Naive thymus-derived CD4-positive, alpha-beta T cell (primary cell): ENCODE measurements around the gene BRCA1. TPM values are rescaled to one million over a fixed set of nuclear protein-coding genes. Genes with fewer than 3 reads are reported as not detected.

ENCODE experiments used
- ATAC-seq: fragments of 150-1000 bp; cut with Tn5 transposase; 2 replicates; pipeline ENCODE4 v1.10.0; 2021; ENCODE audit warnings: mild to moderate bottlenecking, moderate library complexity
- CTCF ChIA-PET: fragments of 350-600 bp; sonication (Branson Sonifier 250); formaldehyde crosslinking; loops from one replicate; lab custom pipeline; 2021; ENCODE audit warnings: antibody characterized with exemption; lab: Charles Lee
- POLR2A ChIA-PET: fragments of 350-600 bp; sonication (Branson Sonifier 250); formaldehyde crosslinking; loops from one replicate; lab custom pipeline; 2021; ENCODE audit warnings: antibody characterized with exemption, inconsistent platforms; lab: Charles Lee
- DNase-seq, 9 donors: peaks; one replicate each; pipeline versions ENCODE4 v3.0.0 to v3.0.0-alpha.2; 2020 to 2022; ENCODE audit warnings: mixed read lengths in 1 of 9
- H3K27ac ChIP-seq: one replicate; pipeline ENCODE4 v1.7.0; 2013; ENCODE audit warnings: mild to moderate bottlenecking, low read depth, low read length, moderate library complexity
- H3K27me3 ChIP-seq, 2 donors: one replicate each; pipeline ENCODE4 v1.7.0; 2013; ENCODE audit warnings: low read length in 2 of 2, mild to moderate bottlenecking in 2 of 2, moderate library complexity in 2 of 2; ENCODE audit not compliant: control insufficient read depth in 2 of 2, insufficient read depth in 2 of 2
- H3K36me3 ChIP-seq, 3 experiments: 1 replicate in 2 of 3; 2 replicates in 1 of 3; pipeline ENCODE4 v1.7.0; 2013; ENCODE audit warnings: low read length in 3 of 3, mild to moderate bottlenecking in 3 of 3, moderate library complexity in 1 of 3; ENCODE audit not compliant: insufficient read depth in 3 of 3, control insufficient read depth in 2 of 3
- H3K4me1 ChIP-seq, 2 donors: one replicate each; pipeline ENCODE4 v1.7.0; 2013; ENCODE audit warnings: low read length in 2 of 2, mild to moderate bottlenecking in 2 of 2, moderate library complexity in 1 of 2; ENCODE audit not compliant: control insufficient read depth in 2 of 2, insufficient read depth in 2 of 2
- H3K4me3 ChIP-seq: 2 replicates; pipeline ENCODE4 v1.7.0; 2013; ENCODE audit warnings: mild to moderate bottlenecking, low read length
- H3K9me3 ChIP-seq, 3 experiments: 1 replicate in 2 of 3; 2 replicates in 1 of 3; pipeline ENCODE4 v1.7.0; 2013; ENCODE audit warnings: low read length in 3 of 3; ENCODE audit not compliant: control insufficient read depth in 2 of 3
- H3K27ac Mint-ChIP-seq, 9 donors: one replicate each; pipeline ENCODE4 v1.8.0; 2020 to 2022; ENCODE audit warnings: mixed read lengths in 9 of 9, mild to moderate bottlenecking in 8 of 9, moderate library complexity in 5 of 9, inconsistent platforms in 2 of 9
- H3K27me3 Mint-ChIP-seq, 5 donors: one replicate each; pipeline ENCODE4 v1.8.0; 2021 to 2022; ENCODE audit warnings: mixed read lengths in 5 of 5, mild to moderate bottlenecking in 1 of 5
- H3K36me3 Mint-ChIP-seq, 5 donors: one replicate each; pipeline ENCODE4 v1.8.0; 2020 to 2022; ENCODE audit warnings: mixed read lengths in 5 of 5, mild to moderate bottlenecking in 3 of 5, inconsistent platforms in 1 of 5
- H3K4me1 Mint-ChIP-seq, 7 donors: one replicate each; pipeline ENCODE4 v1.8.0; 2020 to 2022; ENCODE audit warnings: mixed read lengths in 7 of 7, mild to moderate bottlenecking in 3 of 7, inconsistent platforms in 1 of 7
- H3K4me3 Mint-ChIP-seq, 10 donors: one replicate each; pipeline ENCODE4 v1.8.0; 2020 to 2022; ENCODE audit warnings: mild to moderate bottlenecking in 10 of 10, mixed read lengths in 10 of 10, moderate library complexity in 6 of 10, inconsistent platforms in 2 of 10
- H3K9me3 Mint-ChIP-seq, 11 donors: one replicate each; pipeline ENCODE4 v1.8.0; 2020 to 2022; ENCODE audit warnings: mixed read lengths in 11 of 11, mild to moderate bottlenecking in 4 of 11, inconsistent platforms in 1 of 11, moderate library complexity in 1 of 11
- intact Hi-C, 2 donors: fragments of 100-400 bp; cut with micrococcal nuclease; formaldehyde crosslinking; loops; one replicate each; pipeline ENCODE4 v1.15.1; 2023
- polyA plus RNA-seq, 2 donors: library from polyadenylated mRNA; unstranded; fragments of 300-500 nt; fragmentation: Illumina TruSeq; gene quantifications; one replicate each; pipeline ENCODE4 v1.2.3, GENCODE V29; 2021
- total RNA-seq, 6 experiments: library from RNA in 5 of 6; stranded (reverse) in 5 of 6; gene quantifications; 1 replicate in 5 of 6; 2 replicates in 1 of 6; pipeline ENCODE4 v1.2.3 and lab custom pipeline; 2021 to 2026

Gene BRCA1
- total and polyA plus RNA-seq, 7 experiments from 2014 or later: 1.1 to 54.1 (median 4.5) TPM

- Mint-ChIP-seq H3K27ac (peak overlapping the region; percentile 89 to 100 (median 99)), H3K4me1 (peaks cover 17 to 29% (median 24%) of the 10 kb centered on the region in 7 donors), H3K4me3 (peak overlapping the region; percentile 74 to 98 (median 95)), H3K27me3 (no peaks in the 10 kb centered on the region), H3K9me3 (no peaks in the 10 kb centered on the region), H3K36me3 (peaks cover 0 to 22% (median 17%) of the 10 kb centered on the region in 5 donors)
- peak overlapping the region; percentile 97 for H3K27ac ChIP-seq
- H3K4me3 ChIP-seq: peak overlapping the region; percentile 91
- no peaks in the 10 kb centered on the region for H3K27me3 ChIP-seq
- DNase-seq (no peak), ATAC-seq (no peak)
- intact Hi-C loops: loop anchor here (2.0 to 5.0 kb wide), 5 partner anchors 166 to 483 kb away; partner anchors contain the start of genes PSME3 (in 2 of the 2), DHX8 (in 1 of the 2), PSMC3IP (in 1 of the 2) and RETREG3 (in 1 of the 2)
- POLR2A ChIA-PET: interaction anchor here (0.5 to 3.4 kb wide), 22 partner anchors 8 to 1199 kb away, joined by 3 to 68 read pairs (median 9); partner anchors contain the start of genes BECN1, DHX8, DNAJC7 and IFI35
- H3K9me3 ChIP-seq: no peaks in the 10 kb centered on the region
- CTCF ChIA-PET: interaction anchor here (0.9 to 2.4 kb wide), 5 partner anchors 12 to 485 kb away, joined by 3 to 10 read pairs (median 6); partner anchors contain the start of genes DHX8 and TMEM106A
- H3K4me1 ChIP-seq: peaks cover 15 to 18% of the 10 kb centered on the region in 2 donors
- peaks cover 8 to 38% (median 10%) of the 10 kb centered on the region in 3 experiments for H3K36me3 ChIP-seq
These were observed 126.1 kb downstream of the BRCA1 start for GRCh38 chr17:42999003-42999525.

GRCh38 chr17:42997984-42998938 lies 126.9 kb downstream of the BRCA1 start, which contains the start of gene RPL27:
Gene RPL27 (plus strand): TSS chr17:42998419. CDS start chr17:42998751, 332 bp downstream.
- Histone ChIP-seq H3K4me1 (peaks cover 15 to 18% of the 10 kb centered on the region in 2 donors), H3K27me3 (no peaks in the 10 kb centered on the region), H3K27ac (peak within 1 kb of the TSS; percentile 97), H3K4me3 (peak within 1 kb of the TSS; percentile 91), H3K9me3 (no peaks in the 10 kb centered on the region), H3K36me3 (peaks cover 8 to 36% (median 9%) of the 10 kb centered on the region in 3 experiments)
- Mint-ChIP-seq H3K4me1 (peaks cover 16 to 29% (median 24%) of the 10 kb centered on the region in 7 donors), H3K36me3 (peaks cover 0 to 22% (median 13%) of the 10 kb centered on the region in 5 donors), H3K4me3 (peak within 1 kb of the TSS; percentile 74 to 98 (median 95)), H3K9me3 (no peaks in the 10 kb centered on the region), H3K27me3 (no peaks in the 10 kb centered on the region), H3K27ac (peak within 1 kb of the TSS; percentile 89 to 100 (median 99))
- CTCF ChIA-PET: interaction anchor here (0.8 to 2.4 kb wide), 12 partner anchors 9 to 486 kb away, joined by 3 to 10 read pairs (median 4); partner anchors contain the start of genes DHX8, IFI35 and TMEM106A
- ATAC-seq (peak; percentile 97), DNase-seq (peak; percentile 89 to 99 (median 98))
- intact Hi-C loops: loop anchor here (1.0 to 5.0 kb wide), 19 partner anchors 8 to 485 kb away; partner anchors contain the start of genes AARSD1 (in 2 of the 2), BRCA1 (in 2 of the 2), DHX8 (in 2 of the 2) and PSME3 (in 2 of the 2)
- POLR2A ChIA-PET: interaction anchor here (0.5 to 3.4 kb wide), 41 partner anchors 9 to 1200 kb away, joined by 3 to 68 read pairs (median 6); partner anchors contain the start of genes ARL4D, BECN1, DHX8 and DNAJC7

- H3K9me3 ChIP-seq: no peaks in the 10 kb centered on the region
- Mint-ChIP-seq H3K9me3 (no peaks in the 10 kb centered on the region), H3K4me3 (peak overlapping the region in 9 of 10 donors; percentile 74 to 98 (median 94)), H3K27ac (peak overlapping the region; percentile 9 to 100 (median 98)), H3K36me3 (peaks cover 0 to 27% (median 14%) of the 10 kb centered on the region in 5 donors), H3K4me1 (peaks cover 16 to 29% (median 24%) of the 10 kb centered on the region in 7 donors), H3K27me3 (no peaks in the 10 kb centered on the region)
- no peaks in the 10 kb centered on the region for H3K27me3 ChIP-seq
- ChIA-PET POLR2A (interaction anchor here (0.6 to 3.4 kb wide), 33 partner anchors 10 to 1017 kb away, joined by 3 to 68 read pairs (median 7); partner anchors contain the start of genes ARL4D, BECN1, DHX8 and DNAJC7), CTCF (interaction anchor here (0.8 to 2.4 kb wide), 10 partner anchors 10 to 487 kb away, joined by 3 to 10 read pairs (median 6); partner anchors contain the start of genes DHX8, IFI35 and TMEM106A)
- intact Hi-C loops: loop anchor here in 1 of 2 donors (5.0 kb wide), 2 partner anchors 420 to 485 kb away; partner anchors contain the start of genes DHX8 and PSMC3IP
- peak overlapping the region; percentile 12 for H3K4me3 ChIP-seq
- DNase-seq (no peak), ATAC-seq (no peak)
- H3K27ac ChIP-seq: peak overlapping the region; percentile 59
- H3K36me3 ChIP-seq: peaks cover 5 to 36% (median 5%) of the 10 kb centered on the region in 3 experiments
- peaks cover 15 to 18% of the 10 kb centered on the region in 2 donors for H3K4me1 ChIP-seq
These were observed 127.7 kb downstream of the BRCA1 start for GRCh38 chr17:42997390-42997983.

Other genes with a start within 250 kb of the BRCA1 start
- not detected for gene G6PC1, start 224.6 kb downstream of the BRCA1 start, total RNA-seq
- not detected for gene G6PC1, start 224.6 kb downstream of the BRCA1 start, polyA plus RNA-seq
- gene AARSD1, start 160.9 kb downstream of the BRCA1 start, total RNA-seq: 10 to 100 TPM; 46.5 to 86.7 (median 56.6) TPM
- 10 to 100 TPM; 45.2 to 48.5 TPM for gene AARSD1, start 160.9 kb downstream of the BRCA1 start, polyA plus RNA-seq
- under 1 TPM in 2 of 5 experiments, not detected in 3; 0.69 to 0.94 TPM for gene PTGES3L, start 145.3 kb downstream of the BRCA1 start, total RNA-seq
- not detected for gene PTGES3L, start 145.3 kb downstream of the BRCA1 start, polyA plus RNA-seq
- gene RUNDC1, start 144.8 kb downstream of the BRCA1 start, total RNA-seq: 10 to 100 TPM; 12.2 to 21.4 (median 19.4) TPM
- 10 to 100 TPM; 13.2 to 17.0 TPM for gene RUNDC1, start 144.8 kb downstream of the BRCA1 start, polyA plus RNA-seq
- gene RPL27, start 126.9 kb downstream of the BRCA1 start, total RNA-seq: 1,000 to 10,000 TPM in 4 of 5 experiments, 100 to 1,000 TPM in 1; 951 to 1,861 (median 1,662) TPM
- gene RPL27, start 126.9 kb downstream of the BRCA1 start, polyA plus RNA-seq: 1,000 to 10,000 TPM; 2,130 to 2,713 TPM
- 100 to 1,000 TPM in 1 of 5 experiments, 10 to 100 TPM in 4; 23.5 to 145 (median 32.1) TPM for gene IFI35, start 118.6 kb downstream of the BRCA1 start, total RNA-seq
- 10 to 100 TPM; 49.8 to 50.6 TPM for gene IFI35, start 118.6 kb downstream of the BRCA1 start, polyA plus RNA-seq
- gene VAT1, start 103.0 kb downstream of the BRCA1 start, total RNA-seq: 10 to 100 TPM; 12.8 to 50.9 (median 34.9) TPM
- gene VAT1, start 103.0 kb downstream of the BRCA1 start, polyA plus RNA-seq: 10 to 100 TPM; 34.9 to 52.3 TPM
- under 1 TPM in 4 of 5 experiments, not detected in 1; 0.08 to 0.74 (median 0.38) TPM for gene RND2, start 100.1 kb downstream of the BRCA1 start, total RNA-seq
- gene RND2, start 100.1 kb downstream of the BRCA1 start, polyA plus RNA-seq: under 1 TPM; 0.15 to 0.33 TPM
- 10 to 100 TPM; 44.6 to 83.0 (median 64.3) TPM for gene NBR1, start 45.9 kb upstream of the BRCA1 start, total RNA-seq
- gene NBR1, start 45.9 kb upstream of the BRCA1 start, polyA plus RNA-seq: 10 to 100 TPM; 72.2 to 93.2 TPM
- 10 to 100 TPM; 10.4 to 20.7 (median 13.9) TPM for gene TMEM106A, start 86.5 kb upstream of the BRCA1 start, total RNA-seq
- 1 to 10 TPM; 1.6 to 6.6 TPM for gene TMEM106A, start 86.5 kb upstream of the BRCA1 start, polyA plus RNA-seq
- 1 to 10 TPM in 2 of 5 experiments, under 1 TPM in 1, not detected in 2; 0.72 to 2.0 (median 1.7) TPM for gene CCDC200, start 103.3 kb upstream of the BRCA1 start, total RNA-seq
- gene CCDC200, start 103.3 kb upstream of the BRCA1 start, polyA plus RNA-seq: 1 to 10 TPM in 1 of 2 donors, not detected in 1; 1.3 TPM
- gene RNU2-1, start 108.6 kb upstream of the BRCA1 start, total RNA-seq: 1,000 to 10,000 TPM; 2,629 to 6,823 (median 3,564) TPM
- not detected for gene RNU2-1, start 108.6 kb upstream of the BRCA1 start, polyA plus RNA-seq